OCI-LY3 (cell line): ENCODE data around the gene EPHA5.

Source experiments
- CTCF ChIP-seq: fragments of 200-600, 300-600 bp; sonication (generic); IDR thresholded peaks from 2 replicates; pipeline ENCODE4 v1.5.1; 2014; ENCODE audit warnings: antibody characterized with exemption, low read length, low read depth
- EZH2phosphoT487 ChIP-seq: fragments of 200-600 bp; shearing (Covaris generic); IDR thresholded peaks from 2 replicates; pipeline ENCODE4 v1.6.1; 2018; ENCODE audit warnings: antibody characterized with exemption, mixed run types, low read depth

- TF ChIP-seq CTCF (no peak), EZH2phosphoT487 (no peak)
Observed at GRCh38 chr4:65589331-65589730, 81.0 kb downstream of the EPHA5 start.
